ENCODE measurements around the gene PCBP3. TPM values are rescaled to one million over a fixed set of nuclear protein-coding genes. Genes with fewer than 3 reads are reported as not detected.

The PCBP3 gene
- total RNA-seq, 1 donor from 2014 or later, result 72.7 TPM

DNA sequence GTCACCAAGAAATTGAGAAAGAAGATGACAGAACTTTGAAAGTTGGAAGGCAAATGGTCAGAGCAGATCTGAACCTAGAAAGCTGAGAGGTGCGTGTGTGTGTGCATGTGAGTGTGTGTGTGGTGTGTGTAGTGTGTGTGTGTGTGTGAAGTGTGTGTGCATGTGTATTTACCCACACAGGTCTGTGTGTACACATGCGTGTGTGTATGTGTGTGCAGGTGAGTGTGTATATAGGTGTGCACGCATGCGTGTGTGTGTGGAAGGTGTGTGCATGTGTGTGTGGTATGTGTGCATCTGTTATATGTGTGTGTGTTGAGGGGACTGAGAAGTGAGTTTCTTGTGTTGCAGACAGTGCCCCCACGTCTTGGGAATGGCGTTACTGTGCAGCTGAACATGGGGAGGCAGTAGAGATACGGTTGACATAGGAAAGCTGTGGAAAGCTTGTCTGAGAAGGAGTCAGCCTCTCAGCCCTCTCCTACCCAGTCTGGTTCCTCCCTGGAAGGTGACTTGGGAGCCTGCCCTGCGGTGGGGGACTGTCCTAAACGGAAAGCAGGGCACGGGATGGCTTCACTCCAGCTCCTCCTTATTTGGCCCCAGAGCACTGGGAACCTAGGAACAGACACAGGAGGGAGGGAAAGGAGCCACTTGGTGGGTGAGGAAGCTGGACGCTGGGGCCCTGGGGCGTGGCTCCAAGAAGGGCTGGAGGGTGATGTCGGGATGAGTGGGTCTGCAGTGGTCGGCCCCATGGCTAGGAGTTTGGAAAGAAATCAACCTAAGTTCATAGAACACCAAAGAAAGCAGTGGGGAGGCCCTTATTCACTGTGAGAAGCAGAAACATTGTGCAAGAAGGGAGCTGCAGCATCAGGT is 97.2 kb downstream of the PCBP3 start:
- H3K4me3 Mint-ChIP-seq (ENCODE audit: unreplicated experiment), result no peak overlapping the region
- DNase-seq, result no peak
- H3K9me3 Mint-ChIP-seq (ENCODE audit: unreplicated experiment), result peaks cover 6% of the 10 kb centered on the region
- peaks cover 7% of the 10 kb centered on the region for H3K4me1 Mint-ChIP-seq (ENCODE audit: low read depth, unreplicated experiment)
- TF ChIP-seq, protein P1, sequence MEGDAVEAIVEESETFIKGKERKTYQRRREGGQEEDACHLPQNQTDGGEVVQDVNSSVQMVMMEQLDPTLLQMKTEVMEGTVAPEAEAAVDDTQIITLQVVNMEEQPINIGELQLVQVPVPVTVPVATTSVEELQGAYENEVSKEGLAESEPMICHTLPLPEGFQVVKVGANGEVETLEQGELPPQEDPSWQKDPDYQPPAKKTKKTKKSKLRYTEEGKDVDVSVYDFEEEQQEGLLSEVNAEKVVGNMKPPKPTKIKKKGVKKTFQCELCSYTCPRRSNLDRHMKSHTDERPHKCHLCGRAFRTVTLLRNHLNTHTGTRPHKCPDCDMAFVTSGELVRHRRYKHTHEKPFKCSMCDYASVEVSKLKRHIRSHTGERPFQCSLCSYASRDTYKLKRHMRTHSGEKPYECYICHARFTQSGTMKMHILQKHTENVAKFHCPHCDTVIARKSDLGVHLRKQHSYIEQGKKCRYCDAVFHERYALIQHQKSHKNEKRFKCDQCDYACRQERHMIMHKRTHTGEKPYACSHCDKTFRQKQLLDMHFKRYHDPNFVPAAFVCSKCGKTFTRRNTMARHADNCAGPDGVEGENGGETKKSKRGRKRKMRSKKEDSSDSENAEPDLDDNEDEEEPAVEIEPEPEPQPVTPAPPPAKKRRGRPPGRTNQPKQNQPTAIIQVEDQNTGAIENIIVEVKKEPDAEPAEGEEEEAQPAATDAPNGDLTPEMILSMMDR (IDR thresholded peaks at IDR 0.05; ENCODE audit: partially characterized antibody, unreplicated experiment), result no peak
- peaks cover 7% of the 10 kb centered on the region for H3K27me3 Mint-ChIP-seq (ENCODE audit: unreplicated experiment)
- no peak overlapping the region for H3K27ac Mint-ChIP-seq (ENCODE audit: unreplicated experiment)
- peaks cover 16% of the 10 kb centered on the region for H3K36me3 Mint-ChIP-seq (ENCODE audit: unreplicated experiment)

DNA sequence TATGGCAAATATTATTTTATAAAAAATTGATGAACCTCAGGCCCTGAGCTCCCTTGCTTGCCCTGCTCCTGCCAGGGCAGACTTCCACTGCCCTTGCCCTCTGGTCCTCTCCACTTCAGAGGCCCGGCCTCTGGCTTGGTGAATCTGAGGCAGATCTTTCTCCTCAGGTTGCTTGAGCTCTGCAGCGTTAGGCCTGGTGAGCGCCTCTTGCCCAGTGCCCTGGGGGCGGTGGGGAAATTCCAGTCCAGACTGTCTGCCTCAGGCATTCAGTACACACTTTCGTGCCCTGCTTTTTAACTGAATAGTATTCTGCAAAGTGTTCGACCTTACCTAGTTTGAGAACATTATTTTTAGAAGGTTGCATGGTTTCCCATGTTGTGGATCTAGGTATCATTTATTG is 98.2 kb downstream of the PCBP3 start:
- Mint-ChIP-seq H3K4me1 (ENCODE audit: low read depth, unreplicated experiment) (peaks cover 5% of the 10 kb centered on the region), H3K4me3 (ENCODE audit: unreplicated experiment) (no peak overlapping the region), H3K27me3 (ENCODE audit: unreplicated experiment) (peaks cover 6% of the 10 kb centered on the region), H3K36me3 (ENCODE audit: unreplicated experiment) (peaks cover 13% of the 10 kb centered on the region), H3K27ac (ENCODE audit: unreplicated experiment) (no peak overlapping the region), H3K9me3 (ENCODE audit: unreplicated experiment) (peaks cover 6% of the 10 kb centered on the region)
- peak; percentile 44 for DNase-seq
- TF ChIP-seq, protein P1 (IDR thresholded peaks at IDR 0.05; ENCODE audit: partially characterized antibody, unreplicated experiment), result no peak

DNA sequence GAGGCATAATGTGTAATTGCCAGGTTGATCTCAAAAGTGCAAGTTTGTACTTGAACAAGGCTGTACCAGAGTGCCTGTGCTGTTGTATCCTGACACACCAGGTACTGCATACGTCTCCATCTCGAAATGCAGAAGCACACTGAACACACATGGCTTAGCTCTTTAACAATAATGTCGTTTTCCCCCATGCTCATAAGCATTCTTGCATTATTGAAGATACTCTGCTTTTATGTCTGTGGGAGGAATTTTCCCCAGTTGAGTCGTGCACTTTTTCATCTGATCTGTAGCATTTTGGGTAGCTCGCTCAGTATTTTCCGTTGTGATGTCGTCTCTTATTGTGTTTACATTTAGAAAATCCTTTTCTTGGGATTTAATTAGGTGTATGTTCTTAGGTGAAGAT is 98.7 kb downstream of the PCBP3 start:
- no peak overlapping the region for H3K27ac Mint-ChIP-seq (ENCODE audit: unreplicated experiment)
- H3K36me3 Mint-ChIP-seq (ENCODE audit: unreplicated experiment), result peaks cover 12% of the 10 kb centered on the region
- H3K27me3 Mint-ChIP-seq (ENCODE audit: unreplicated experiment), result peaks cover 7% of the 10 kb centered on the region
- no peak overlapping the region for H3K4me3 Mint-ChIP-seq (ENCODE audit: unreplicated experiment)
- no peak for DNase-seq
- peaks cover 3% of the 10 kb centered on the region for H3K4me1 Mint-ChIP-seq (ENCODE audit: low read depth, unreplicated experiment)
- TF ChIP-seq, protein P1 (IDR thresholded peaks at IDR 0.05; ENCODE audit: partially characterized antibody, unreplicated experiment), result no peak
- peaks cover 6% of the 10 kb centered on the region for H3K9me3 Mint-ChIP-seq (ENCODE audit: unreplicated experiment)

DNA sequence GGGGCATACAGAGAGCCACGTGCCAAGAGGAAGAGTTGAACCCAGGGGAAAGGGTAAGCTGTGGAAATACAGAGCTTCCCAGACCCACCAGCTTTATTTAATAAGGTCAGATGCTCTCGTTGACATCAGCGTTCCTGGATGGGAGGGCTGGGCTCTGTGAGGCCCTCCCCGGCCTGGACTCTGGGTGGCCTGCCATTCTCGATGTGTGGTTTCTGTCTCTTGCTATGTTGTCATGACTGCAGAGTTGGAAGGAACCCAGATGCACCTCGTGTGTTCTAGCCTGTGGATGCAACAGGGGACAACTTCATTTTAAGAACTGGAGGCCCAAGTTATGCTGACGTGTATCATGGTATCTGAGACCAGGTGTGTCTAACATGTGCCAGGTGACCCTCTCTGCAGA is 101.7 kb downstream of the PCBP3 start:
- peaks cover 11% of the 10 kb centered on the region for H3K4me1 Mint-ChIP-seq (ENCODE audit: low read depth, unreplicated experiment)
- no peak overlapping the region for H3K4me3 Mint-ChIP-seq (ENCODE audit: unreplicated experiment)
- H3K36me3 Mint-ChIP-seq (ENCODE audit: unreplicated experiment), result peaks cover 15% of the 10 kb centered on the region
- H3K27ac Mint-ChIP-seq (ENCODE audit: unreplicated experiment), result no peak overlapping the region
- DNase-seq, result no peak
- TF ChIP-seq, protein P1 (IDR thresholded peaks at IDR 0.05; ENCODE audit: partially characterized antibody, unreplicated experiment), result no peak
- H3K27me3 Mint-ChIP-seq (ENCODE audit: unreplicated experiment), result peaks cover 8% of the 10 kb centered on the region
- peaks cover 9% of the 10 kb centered on the region for H3K9me3 Mint-ChIP-seq (ENCODE audit: unreplicated experiment)

DNA sequence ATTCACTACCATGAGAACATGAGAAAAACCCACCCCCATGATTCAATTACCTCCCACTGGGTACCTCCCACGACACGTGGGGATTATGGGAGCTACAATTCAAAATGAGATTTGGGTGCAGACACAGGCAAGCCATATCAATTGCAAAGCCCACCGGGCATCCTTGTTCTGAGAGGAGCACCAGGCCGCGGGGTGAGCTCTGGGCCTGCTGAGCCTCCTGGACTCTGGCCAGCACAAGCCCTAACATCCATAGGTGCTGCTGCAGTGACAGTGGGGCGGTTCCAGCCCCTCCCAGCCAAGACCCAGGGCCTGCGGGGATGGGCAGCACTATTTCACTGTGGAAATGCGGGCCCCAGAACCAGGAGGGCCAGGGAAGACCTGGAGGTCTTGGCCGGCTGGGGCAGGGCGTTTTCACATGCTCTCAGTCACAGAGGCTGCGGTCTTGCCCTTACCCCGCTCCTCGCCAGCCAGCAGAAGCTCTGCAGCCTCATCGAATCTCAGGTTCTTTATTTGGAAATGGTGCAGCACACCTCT is 103.8 kb downstream of the PCBP3 start:
- Mint-ChIP-seq H3K4me1 (ENCODE audit: low read depth, unreplicated experiment) (peaks cover 8% of the 10 kb centered on the region), H3K4me3 (ENCODE audit: unreplicated experiment) (no peak overlapping the region), H3K27ac (ENCODE audit: unreplicated experiment) (peak overlapping the region; percentile 12), H3K36me3 (ENCODE audit: unreplicated experiment) (peaks cover 15% of the 10 kb centered on the region), H3K27me3 (ENCODE audit: unreplicated experiment) (peaks cover 8% of the 10 kb centered on the region), H3K9me3 (ENCODE audit: unreplicated experiment) (peaks cover 9% of the 10 kb centered on the region)
- TF ChIP-seq, protein P1 (IDR thresholded peaks at IDR 0.05; ENCODE audit: partially characterized antibody, unreplicated experiment), result no peak
- DNase-seq, result no peak
